ENCODE data around the gene TMEM61. TPM values are rescaled to one million over a fixed set of nuclear protein-coding genes. Genes with fewer than 3 reads are reported as not detected.

The TMEM61 gene
- total RNA-seq, 1 donor from 2014 or later, result not detected

DNA sequence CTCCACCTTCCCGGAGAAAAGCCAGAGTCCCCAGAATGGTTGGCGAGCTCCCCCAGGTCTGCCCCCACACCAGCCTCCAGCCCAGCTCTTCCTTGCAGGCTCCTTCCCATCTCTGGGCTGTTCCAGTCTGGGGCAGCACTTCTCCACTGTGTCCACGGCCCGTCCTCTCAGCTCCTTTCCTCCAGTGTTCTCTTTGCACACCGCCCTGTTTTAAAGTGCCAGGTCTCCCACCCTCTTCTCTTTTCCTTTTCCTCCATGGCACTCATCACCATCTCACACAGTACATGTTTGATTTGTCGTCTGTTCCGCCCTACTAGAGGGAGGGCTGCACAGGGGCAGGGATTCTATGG lies 52.8 kb downstream of the TMEM61 start:
- Mint-ChIP-seq H3K36me3 (ENCODE audit: low read depth) (no peaks in the 10 kb centered on the region), H3K27ac (no peak overlapping the region), H3K9me3 (no peaks in the 10 kb centered on the region), H3K27me3 (peaks cover 42% of the 10 kb centered on the region), H3K4me1 (no peaks in the 10 kb centered on the region), H3K4me3 (no peak overlapping the region)
- DNase-seq, result no peak
- TF ChIP-seq, protein P1, sequence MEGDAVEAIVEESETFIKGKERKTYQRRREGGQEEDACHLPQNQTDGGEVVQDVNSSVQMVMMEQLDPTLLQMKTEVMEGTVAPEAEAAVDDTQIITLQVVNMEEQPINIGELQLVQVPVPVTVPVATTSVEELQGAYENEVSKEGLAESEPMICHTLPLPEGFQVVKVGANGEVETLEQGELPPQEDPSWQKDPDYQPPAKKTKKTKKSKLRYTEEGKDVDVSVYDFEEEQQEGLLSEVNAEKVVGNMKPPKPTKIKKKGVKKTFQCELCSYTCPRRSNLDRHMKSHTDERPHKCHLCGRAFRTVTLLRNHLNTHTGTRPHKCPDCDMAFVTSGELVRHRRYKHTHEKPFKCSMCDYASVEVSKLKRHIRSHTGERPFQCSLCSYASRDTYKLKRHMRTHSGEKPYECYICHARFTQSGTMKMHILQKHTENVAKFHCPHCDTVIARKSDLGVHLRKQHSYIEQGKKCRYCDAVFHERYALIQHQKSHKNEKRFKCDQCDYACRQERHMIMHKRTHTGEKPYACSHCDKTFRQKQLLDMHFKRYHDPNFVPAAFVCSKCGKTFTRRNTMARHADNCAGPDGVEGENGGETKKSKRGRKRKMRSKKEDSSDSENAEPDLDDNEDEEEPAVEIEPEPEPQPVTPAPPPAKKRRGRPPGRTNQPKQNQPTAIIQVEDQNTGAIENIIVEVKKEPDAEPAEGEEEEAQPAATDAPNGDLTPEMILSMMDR (IDR thresholded peaks at IDR 0.05), result no peak
- POLR2A ChIA-PET, result no interaction called here
- CTCF ChIA-PET, result no interaction called here
- ATAC-seq (ENCODE audit: low read depth), result no peak
- intact Hi-C loops (cut with micrococcal nuclease), result no loop called here

DNA sequence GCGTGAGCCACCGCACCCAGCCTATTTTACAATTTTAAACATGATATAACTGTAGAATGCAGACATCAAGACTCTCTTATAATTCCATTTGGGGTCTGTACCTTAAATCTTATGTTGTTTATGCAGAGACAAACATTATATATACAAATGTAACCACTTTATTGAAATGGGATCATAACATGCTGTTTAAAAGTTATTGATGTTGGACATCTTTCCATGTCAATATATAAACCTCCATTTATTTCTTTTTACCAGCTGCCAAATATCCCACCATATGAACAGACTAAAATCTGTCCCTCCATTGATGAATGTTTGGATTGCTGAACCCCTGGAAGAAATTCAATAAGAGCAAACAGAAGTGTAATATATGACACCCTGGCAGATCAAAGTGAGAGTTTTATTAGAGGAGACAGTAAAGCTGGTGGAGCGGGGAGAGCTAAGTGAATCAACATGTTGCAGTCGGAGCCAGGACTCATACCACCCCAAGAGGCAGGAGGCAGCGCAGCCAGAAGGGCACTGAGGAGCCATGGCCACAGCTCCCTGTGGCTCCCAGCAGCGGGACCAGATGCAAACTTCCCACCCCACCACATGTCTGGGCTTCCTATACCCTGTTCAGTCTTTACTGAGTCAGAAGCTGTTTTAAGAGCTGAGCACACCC lies 54.2 kb downstream of the TMEM61 start:
- Mint-ChIP-seq H3K27ac (no peak overlapping the region), H3K9me3 (no peaks in the 10 kb centered on the region), H3K4me1 (no peaks in the 10 kb centered on the region), H3K36me3 (ENCODE audit: low read depth) (no peaks in the 10 kb centered on the region), H3K4me3 (no peak overlapping the region), H3K27me3 (peaks cover 50% of the 10 kb centered on the region)
- POLR2A ChIA-PET, result no interaction called here
- no peak for ATAC-seq (ENCODE audit: low read depth)
- TF ChIP-seq, protein P1 (IDR thresholded peaks at IDR 0.05), result no peak
- intact Hi-C loops (cut with micrococcal nuclease), result no loop called here
- CTCF ChIA-PET, result no interaction called here
- no peak for DNase-seq

DNA sequence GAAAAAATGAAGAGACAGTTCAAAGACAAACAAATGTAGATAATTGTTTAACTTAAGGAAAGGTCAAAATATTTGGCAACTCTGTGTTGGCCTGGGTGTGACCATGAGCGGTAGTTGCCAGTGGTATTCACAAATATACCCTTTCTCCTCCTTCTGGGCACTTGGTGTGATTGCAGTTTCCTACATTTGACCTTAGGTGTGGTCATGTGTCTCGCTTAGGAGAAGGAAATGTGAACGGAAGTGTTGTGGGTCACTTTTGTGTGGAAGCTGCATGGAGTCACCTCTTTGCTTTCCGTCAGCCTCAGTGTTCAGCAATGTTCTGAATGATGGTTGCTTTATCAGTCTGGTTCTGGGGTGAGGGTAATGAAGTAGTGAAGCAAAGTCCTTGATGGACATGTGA lies 55.5 kb downstream of the TMEM61 start:
- no peaks in the 10 kb centered on the region for H3K4me1 Mint-ChIP-seq
- intact Hi-C loops (cut with micrococcal nuclease), result no loop called here
- TF ChIP-seq, protein P1 (IDR thresholded peaks at IDR 0.05), result no peak
- H3K27ac Mint-ChIP-seq, result no peak overlapping the region
- POLR2A ChIA-PET, result no interaction called here
- no peaks in the 10 kb centered on the region for H3K36me3 Mint-ChIP-seq (ENCODE audit: low read depth)
- no peak for ATAC-seq (ENCODE audit: low read depth)
- no peak for DNase-seq
- H3K27me3 Mint-ChIP-seq, result peaks cover 56% of the 10 kb centered on the region
- H3K4me3 Mint-ChIP-seq, result no peak overlapping the region
- CTCF ChIA-PET, result no interaction called here
- H3K9me3 Mint-ChIP-seq, result no peaks in the 10 kb centered on the region

DNA sequence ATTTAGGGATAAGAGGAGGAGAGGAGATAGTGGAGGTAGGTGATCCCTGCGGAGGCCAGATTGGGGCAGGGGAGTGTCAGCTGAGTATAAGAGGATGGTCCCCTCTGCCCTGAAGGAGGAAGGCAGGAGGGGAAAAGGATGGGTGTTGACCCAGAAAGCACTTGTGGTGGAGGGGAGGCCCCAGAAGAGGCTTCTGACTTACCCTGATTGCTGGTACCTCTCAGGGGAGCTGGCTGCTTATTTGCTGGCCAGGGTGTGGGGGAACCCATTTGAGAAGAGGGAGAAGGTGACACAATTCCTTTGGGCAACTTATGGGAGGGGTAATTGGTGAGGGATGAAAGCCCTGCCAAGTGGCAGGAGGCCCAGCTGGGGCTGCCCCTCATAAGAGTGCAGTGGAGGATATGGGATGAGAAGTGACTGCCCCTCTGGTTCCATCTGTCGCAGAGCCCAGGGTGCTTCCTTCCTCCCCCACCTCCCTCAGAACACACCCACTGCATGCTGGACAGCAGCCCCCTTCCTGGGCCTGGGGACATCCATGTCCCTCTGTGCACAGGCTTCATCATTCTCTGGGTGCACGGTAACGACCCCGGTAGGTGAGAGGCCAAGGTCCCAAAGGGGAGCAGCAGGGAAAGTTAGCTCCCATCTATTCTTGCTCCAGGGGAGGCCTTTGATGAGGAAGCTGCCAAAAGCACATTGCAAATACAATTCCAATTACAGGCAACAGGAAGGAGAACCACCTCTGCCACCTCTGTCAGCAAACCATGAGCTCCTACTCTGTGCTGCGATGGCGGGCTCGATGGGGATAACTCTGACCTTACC lies 57.5 kb downstream of the TMEM61 start:
- H3K36me3 Mint-ChIP-seq (ENCODE audit: low read depth), result no peaks in the 10 kb centered on the region
- H3K4me1 Mint-ChIP-seq, result no peaks in the 10 kb centered on the region
- no peaks in the 10 kb centered on the region for H3K9me3 Mint-ChIP-seq
- POLR2A ChIA-PET, result no interaction called here
- TF ChIP-seq, protein P1 (IDR thresholded peaks at IDR 0.05), result no peak
- no peak for DNase-seq
- no peak overlapping the region for H3K4me3 Mint-ChIP-seq
- CTCF ChIA-PET, result no interaction called here
- H3K27me3 Mint-ChIP-seq, result peaks cover 67% of the 10 kb centered on the region
- ATAC-seq (ENCODE audit: low read depth), result no peak
- intact Hi-C loops (cut with micrococcal nuclease), result no loop called here
- no peak overlapping the region for H3K27ac Mint-ChIP-seq

DNA sequence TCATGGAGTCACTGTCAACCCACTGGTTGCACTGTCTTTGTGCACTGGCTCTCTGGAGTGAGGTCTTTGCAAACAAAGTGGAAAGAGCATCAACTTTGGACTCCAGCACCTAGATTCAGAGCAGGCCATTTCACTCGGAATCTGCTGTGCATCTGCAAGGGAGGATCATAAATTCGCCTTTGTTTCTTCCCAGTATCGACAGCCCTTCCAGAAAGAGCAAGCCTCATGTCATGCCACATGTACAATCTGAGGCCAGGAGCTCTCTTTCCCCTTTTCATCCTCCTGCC lies 58.1 kb downstream of the TMEM61 start:
- no peaks in the 10 kb centered on the region for H3K9me3 Mint-ChIP-seq
- no peak for DNase-seq
- ChIA-PET POLR2A (no interaction called here), CTCF (no interaction called here)
- H3K27ac Mint-ChIP-seq, result no peak overlapping the region
- TF ChIP-seq, protein P1 (IDR thresholded peaks at IDR 0.05), result no peak
- ATAC-seq (ENCODE audit: low read depth), result no peak
- no peaks in the 10 kb centered on the region for H3K36me3 Mint-ChIP-seq (ENCODE audit: low read depth)
- intact Hi-C loops (cut with micrococcal nuclease), result no loop called here
- H3K27me3 Mint-ChIP-seq, result peaks cover 62% of the 10 kb centered on the region
- H3K4me3 Mint-ChIP-seq, result no peak overlapping the region
- H3K4me1 Mint-ChIP-seq, result no peaks in the 10 kb centered on the region
